ENCODE measurements around the gene SUSD4. TPM values are rescaled to one million over a fixed set of nuclear protein-coding genes. Genes with fewer than 3 reads are reported as not detected.

SUSD4 gene
- total RNA-seq, 2 experiments from 2014 or later, result 13.0 to 13.8 TPM

- Mint-ChIP-seq H3K4me1 (ENCODE audit: low read depth) (peaks cover 60% of the 10 kb centered on the region), H3K27me3 (no peaks in the 10 kb centered on the region), H3K9me3 (no peaks in the 10 kb centered on the region), H3K36me3 (ENCODE audit: low read depth) (no peaks in the 10 kb centered on the region), H3K4me3 (no peak overlapping the region), H3K27ac (no peak overlapping the region)
- Histone ChIP-seq H3K4me1 (ENCODE audit: insufficient read depth, low read length) (peaks cover 17% of the 10 kb centered on the region), H3K9me3 (ENCODE audit: control insufficient read depth in 1 of 2, insufficient read depth in 1 of 2, low read length in 2 of 2) (peaks cover 0 to 3% of the 10 kb centered on the region in 2 experiments), H3K27ac (ENCODE audit: low read depth in 1 of 2, low read length in 2 of 2) (no peak overlapping the region), H3K36me3 (ENCODE audit: insufficient read depth, low read length) (no peaks in the 10 kb centered on the region), H3K27me3 (ENCODE audit: control insufficient read depth in 1 of 2, insufficient read depth in 2 of 2, low read length in 2 of 2) (no peaks in the 10 kb centered on the region), H3K4me3 (ENCODE audit: low read length) (no peak overlapping the region)
- DNase-seq, result no peak
- ChIA-PET POLR2A (interaction anchor here (1.8 kb wide), 1 partner anchor 13 kb away, joined by 5 read pairs; no protein-coding TSS in a partner anchor), CTCF (no interaction called here)
- intact Hi-C loops (cut with DNase I, micrococcal nuclease), result loop anchor here in 1 of 2 experiments (10.0 kb wide), 1 partner anchor 122 kb away; the partner anchor contains the start of gene SUSD4
- TF ChIP-seq CTCF (IDR thresholded peaks at IDR 0.05), result no peak
- no peak for ATAC-seq (ENCODE audit: poor library complexity)
Observed at GRCh38 chr1:223242971-223243370, 121.0 kb downstream of the SUSD4 start.

DNA sequence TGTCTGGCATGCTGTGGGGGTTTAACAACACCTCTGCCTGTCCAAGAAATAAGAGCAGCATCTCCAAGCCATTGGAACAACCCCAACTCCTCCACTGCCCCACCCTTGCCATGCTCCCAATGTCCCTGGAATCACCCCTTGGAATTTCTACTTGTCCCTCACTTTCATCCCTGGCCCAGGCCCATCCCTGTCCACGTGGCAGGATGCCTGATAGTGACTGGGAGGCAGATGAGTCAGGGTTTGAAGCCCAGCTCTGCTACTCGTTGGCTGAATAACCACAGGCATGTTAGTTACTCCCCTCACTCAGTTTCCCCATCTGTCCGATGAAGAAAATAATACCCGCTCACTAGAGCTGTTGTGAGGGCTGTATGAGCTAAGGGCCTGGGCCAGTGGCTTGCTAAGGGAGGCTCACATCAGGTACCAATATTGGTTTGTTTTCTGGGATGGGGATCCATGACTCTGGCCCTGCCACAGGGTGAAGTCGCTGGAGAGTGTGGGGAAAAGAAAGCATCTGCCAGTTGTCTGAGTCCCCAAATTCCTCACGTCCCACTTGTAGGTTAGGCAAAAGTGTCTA is 121.5 kb downstream of the SUSD4 start:
- H3K4me3 Mint-ChIP-seq, result no peak overlapping the region
- H3K27ac Mint-ChIP-seq, result no peak overlapping the region
- DNase-seq, result no peak
- H3K4me1 Mint-ChIP-seq (ENCODE audit: low read depth), result peaks cover 55% of the 10 kb centered on the region
- ChIA-PET CTCF (no interaction called here), POLR2A (interaction anchor here (1.8 kb wide), 1 partner anchor 13 kb away, joined by 5 read pairs; no protein-coding TSS in a partner anchor)
- TF ChIP-seq CTCF (IDR thresholded peaks at IDR 0.05), result no peak
- H3K27me3 ChIP-seq (ENCODE audit: control insufficient read depth in 1 of 2, insufficient read depth in 2 of 2, low read length in 2 of 2), result no peaks in the 10 kb centered on the region
- H3K27me3 Mint-ChIP-seq, result no peaks in the 10 kb centered on the region
- no peak overlapping the region for H3K27ac ChIP-seq (ENCODE audit: low read depth in 1 of 2, low read length in 2 of 2)
- ATAC-seq (ENCODE audit: poor library complexity), result no peak
- H3K36me3 ChIP-seq (ENCODE audit: insufficient read depth, low read length), result no peaks in the 10 kb centered on the region
- peaks cover 3% of the 10 kb centered on the region for H3K36me3 Mint-ChIP-seq (ENCODE audit: low read depth)
- no peaks in the 10 kb centered on the region for H3K9me3 Mint-ChIP-seq
- H3K9me3 ChIP-seq (ENCODE audit: control insufficient read depth in 1 of 2, insufficient read depth in 1 of 2, low read length in 2 of 2), result peaks cover 0 to 3% of the 10 kb centered on the region in 2 experiments
- intact Hi-C loops (cut with DNase I, micrococcal nuclease), result loop anchor here in 1 of 2 experiments (10.0 kb wide), 1 partner anchor 122 kb away; the partner anchor contains the start of gene SUSD4
- peaks cover 12% of the 10 kb centered on the region for H3K4me1 ChIP-seq (ENCODE audit: insufficient read depth, low read length)
- H3K4me3 ChIP-seq (ENCODE audit: low read length), result no peak overlapping the region

DNA sequence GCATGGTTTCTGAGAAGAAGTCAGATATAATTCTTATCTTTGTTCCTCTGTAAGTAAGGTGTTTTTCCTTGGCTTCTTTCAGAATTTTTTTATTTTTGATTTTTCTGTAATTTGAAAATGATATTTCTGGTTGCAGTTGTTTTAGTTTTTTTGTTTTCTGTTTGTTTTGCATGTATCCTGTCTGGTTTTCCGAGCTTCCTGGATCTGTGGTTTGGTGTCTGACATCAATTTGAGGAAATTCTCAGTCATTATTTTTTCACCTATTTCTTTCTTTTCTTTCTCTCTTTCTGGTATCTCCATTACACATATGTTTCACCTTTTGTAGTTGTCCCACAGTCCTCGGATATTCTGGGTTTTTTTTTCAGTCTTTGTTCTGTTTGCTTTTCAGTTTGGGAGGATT is 123.9 kb downstream of the SUSD4 start:
- ChIA-PET CTCF (no interaction called here), POLR2A (no interaction called here)
- Mint-ChIP-seq H3K4me1 (ENCODE audit: low read depth) (peaks cover 52% of the 10 kb centered on the region), H3K27me3 (no peaks in the 10 kb centered on the region), H3K9me3 (peaks cover 7% of the 10 kb centered on the region), H3K27ac (peak overlapping the region; percentile 5), H3K36me3 (ENCODE audit: low read depth) (peaks cover 11% of the 10 kb centered on the region), H3K4me3 (no peak overlapping the region)
- DNase-seq (no peak), ATAC-seq (ENCODE audit: poor library complexity) (no peak)
- no peak overlapping the region for H3K4me3 ChIP-seq (ENCODE audit: low read length)
- no peaks in the 10 kb centered on the region for H3K9me3 ChIP-seq (ENCODE audit: control insufficient read depth in 1 of 2, insufficient read depth in 1 of 2, low read length in 2 of 2)
- no peaks in the 10 kb centered on the region for H3K36me3 ChIP-seq (ENCODE audit: insufficient read depth, low read length)
- no peaks in the 10 kb centered on the region for H3K27me3 ChIP-seq (ENCODE audit: control insufficient read depth in 1 of 2, insufficient read depth in 2 of 2, low read length in 2 of 2)
- no peak for TF ChIP-seq CTCF (IDR thresholded peaks at IDR 0.05)
- H3K27ac ChIP-seq (ENCODE audit: low read depth in 1 of 2, low read length in 2 of 2), result no peak overlapping the region
- intact Hi-C loops (cut with DNase I, micrococcal nuclease), result loop anchor here in 1 of 2 experiments (10.0 kb wide), 1 partner anchor 125 kb away; the partner anchor contains the start of gene SUSD4
- peaks cover 11% of the 10 kb centered on the region for H3K4me1 ChIP-seq (ENCODE audit: insufficient read depth, low read length)
